Right lobe of liver (tissue), 6 donors: ENCODE data around the gene RGMB. TPM values are rescaled to one million over a fixed set of nuclear protein-coding genes. Genes with fewer than 3 reads are reported as not detected.
A peak's percentile ranks its signal among the peaks of the same experiment; 100 is the strongest.
"Not testable (repeated sequence)": the region's sequence is repeated elsewhere in the genome, so short reads cannot be mapped to it uniquely, and the experiment has no call there.

Source experiments
- ATAC-seq, 4 donors: fragments of 200-7000 bp; cut with Tn5 transposase; one replicate each; pipeline ENCODE4 v1.9.1; 2020; ENCODE audit warnings: mild to moderate bottlenecking in 4 of 4, moderate library complexity in 4 of 4
- DNase-seq, 3 donors: peaks; one replicate each; pipeline ENCODE4 v3.0.0-alpha.2; 2020
- H3K27ac ChIP-seq, 3 donors: fragments of 200-600 bp; one replicate each; pipeline ENCODE4 v1.8.0; 2022
- H3K27me3 ChIP-seq, 2 donors: fragments of 200-600 bp; one replicate each; pipeline ENCODE4 v1.8.0; 2022
- H3K36me3 ChIP-seq, 4 donors: fragments of 200-600 bp; sonication (generic) in 1 of 4; one replicate each; pipeline versions ENCODE4 v1.5.1 to v1.8.0; 2017 to 2022; ENCODE audit warnings: control low read depth in 1 of 4
- H3K4me1 ChIP-seq, 4 donors: fragments of 200-600 bp; sonication (generic) in 1 of 4; one replicate each; pipeline versions ENCODE4 v1.5.1 to v1.8.0; 2017 to 2022; ENCODE audit warnings: control low read depth in 1 of 4
- H3K4me3 ChIP-seq, 3 donors: fragments of 200-600 bp; one replicate each; pipeline ENCODE4 v1.8.0; 2022
- H3K9me3 ChIP-seq, 4 donors: fragments of 200-600 bp; sonication (generic) in 1 of 4; one replicate each; pipeline versions ENCODE4 v1.5.1 to v1.8.0; 2017 to 2022; ENCODE audit warnings: control low read depth in 1 of 4
- CTCF ChIP-seq, 4 donors: fragments of 200-600 bp in 3 of 4; fragments of 450-650 bp in 1 of 4; IDR thresholded peaks; one replicate each; pipeline versions ENCODE4 v1.5.1 to v1.8.0; 2016 to 2022; ENCODE audit warnings: antibody characterized with exemption in 4 of 4, mild to moderate bottlenecking in 2 of 4
- POLR2A ChIP-seq: fragments of 450-650 bp; IDR thresholded peaks from one replicate; pipeline ENCODE4 v1.6.1; 2017; ENCODE audit warnings: antibody characterized with exemption, mild to moderate bottlenecking
- WGBS: methylation state at CpG from one replicate; pipeline ENCODE4 v1.1.6; 2018; ENCODE audit warnings: low coverage, low lambda C conversion rate; ENCODE audit not compliant: insufficient coverage; ENCODE audit errors: missing lambda C conversion rate; 5-methylcytosine and 5-hydroxymethylcytosine counted together
- intact Hi-C, 2 donors: fragments of 100-400 bp; cut with DNase I; formaldehyde crosslinking; loops; one replicate each; pipeline versions ENCODE4 v1.11.2 to v1.14.1; 2022
- total RNA-seq, 6 experiments: library from RNA; depleted of rRNA in 2 of 6; stranded (reverse); fragments of >200 nt in 2 of 6; fragmentation: NEBNext Ultra II Directional in 3 of 6; extraction: Animal tissue kit (Norgen Biotek cat#: 25700) in 3 of 6; gene quantifications; one replicate each; pipeline versions ENCODE4 v1.1.0 to v1.2.4, GENCODE V29; 2016 to 2023
- donor health status: DM: no; HTN: yes; CAD: no.
- donor health status: DM: no; HTN: no; CAD: no.
- donor health status: DM: no; HTN: no; CAD: no.
- donor health status: DM: no; HTN: yes; CAD: no.
- donor health status: DM: no; HTN: yes; CAD: no.

RGMB gene
- total RNA-seq, 6 experiments from 2014 or later, result 4.5 to 10.5 (median 5.1) TPM

- Histone ChIP-seq H3K4me1 (no peaks in the 10 kb centered on the region), H3K27me3 (no peaks in the 10 kb centered on the region), H3K9me3 (no peaks in the 10 kb centered on the region), H3K4me3 (no peak overlapping the region), H3K27ac (no peak overlapping the region), H3K36me3 (no peaks in the 10 kb centered on the region)
- WGBS, result 33% methylated on average over 1 of the region's 5 CpGs
- intact Hi-C loops, result no loop called here
- DNase-seq, result no peak
- ATAC-seq, result no peak
- TF ChIP-seq POLR2A, result no peak
- TF ChIP-seq CTCF (IDR thresholded peaks at IDR 0.05), result no peak
Observed at GRCh38 chr5:98742396-98743073, 30.9 kb upstream of the RGMB start.

- DNase-seq, intact Hi-C loops, H3K27me3 ChIP-seq, H3K4me3 ChIP-seq, H3K4me1 ChIP-seq, H3K27ac ChIP-seq, H3K36me3 ChIP-seq, ATAC-seq, H3K9me3 ChIP-seq: not testable (repeated sequence)
- 67% methylated on average over 1 of the region's 1 CpG for WGBS
Observed at GRCh38 chr5:98748259-98748658, 25.2 kb upstream of the RGMB start.

- no peak overlapping the region for H3K4me3 ChIP-seq
- no peaks in the 10 kb centered on the region for H3K27me3 ChIP-seq
- no peak for ATAC-seq
- 71% methylated on average over 1 of the region's 1 CpG for WGBS
- H3K27ac ChIP-seq, result no peak overlapping the region
- intact Hi-C loops, result no loop called here
- TF ChIP-seq CTCF (IDR thresholded peaks at IDR 0.05), result no peak
- TF ChIP-seq POLR2A, result no peak
- no peaks in the 10 kb centered on the region for H3K4me1 ChIP-seq
- DNase-seq, result no peak
- no peaks in the 10 kb centered on the region for H3K9me3 ChIP-seq
- no peaks in the 10 kb centered on the region for H3K36me3 ChIP-seq
Observed at GRCh38 chr5:98749046-98749445, 24.4 kb upstream of the RGMB start.

- Histone ChIP-seq H3K4me1 (no peaks in the 10 kb centered on the region), H3K36me3 (no peaks in the 10 kb centered on the region), H3K27me3 (no peaks in the 10 kb centered on the region), H3K27ac (no peak overlapping the region), H3K4me3 (no peak overlapping the region), H3K9me3 (no peaks in the 10 kb centered on the region)
- intact Hi-C loops, result no loop called here
- TF ChIP-seq POLR2A, result no peak
- peak in 3 of 4 donors; percentile 10 to 21 (median 13) for TF ChIP-seq CTCF (IDR thresholded peaks at IDR 0.05)
- ATAC-seq (peak in 3 of 4 donors; percentile 21 to 42 (median 32)), DNase-seq (no peak)
- 61% methylated on average over 4 of the region's 4 CpGs for WGBS
Observed at GRCh38 chr5:98750693-98751092, 22.8 kb upstream of the RGMB start.

- 52% methylated on average over 6 of the region's 7 CpGs for WGBS
- intact Hi-C loops, H3K36me3 ChIP-seq: not testable (repeated sequence)
Observed at GRCh38 chr5:98752331-98752730, 21.1 kb upstream of the RGMB start.

GRCh38 chr5:98752801-98753200, 20.7 kb upstream of the RGMB start:
- not testable (repeated sequence) for ATAC-seq
- 40% methylated on average over 1 of the region's 1 CpG for WGBS

More at GRCh38 chr5:98752331-98752730, 21.1 kb upstream of the RGMB start:
- not testable (repeated sequence) for H3K9me3 ChIP-seq, H3K27me3 ChIP-seq, H3K4me3 ChIP-seq, H3K27ac ChIP-seq, DNase-seq, ATAC-seq, H3K4me1 ChIP-seq

More at GRCh38 chr5:98752801-98753200, 20.7 kb upstream of the RGMB start:
- DNase-seq, H3K27ac ChIP-seq, H3K4me3 ChIP-seq, H3K4me1 ChIP-seq, H3K36me3 ChIP-seq, H3K27me3 ChIP-seq, H3K9me3 ChIP-seq, intact Hi-C loops: not testable (repeated sequence)
